HepG2 (cell line): ENCODE results near the gene NYAP1. TPM values are rescaled to one million over a fixed set of nuclear protein-coding genes. Genes with fewer than 3 reads are reported as not detected.

ENCODE experiments used
- ATAC-seq: fragments of 200-7000 bp; cut with Tn5 transposase; 3 replicates; pipeline ENCODE4 v1.9.1; 2020; ENCODE audit warnings: mild to moderate bottlenecking, moderate library complexity
- BruUV-seq: library from RNA; stranded (reverse); fragments of 400-500 nt; replicated peaks from 2 replicates; lab custom pipeline; 2021; lab: Mats Ljungman, UMichigan
- CTCF ChIA-PET: fragments of 300-600 bp; formaldehyde crosslinking; extraction: SDS; loops from one replicate; lab custom pipeline; 2021; ENCODE audit warnings: low total read pairs, inconsistent platforms, low intra/inter-chr PET ratio; lab: Yijun Ruan, JAX
- POLR2A ChIA-PET: fragments of 350-600 bp; sonication (Branson Sonifier 250); formaldehyde crosslinking; loops from one replicate; lab custom pipeline; 2020; ENCODE audit warnings: antibody characterized with exemption, inconsistent platforms; lab: Yijun Ruan, JAX
- DNase-seq: peaks from one replicate; pipeline ENCODE4 v3.0.0-alpha.2; 2015; ENCODE audit warnings: low spot score
- FAIRE-seq: peaks from 3 replicates; lab custom pipeline; 2011; peaks lifted over from hg19 to GRCh38; lab: Jason Lieb, UNC
- H2AFZ ChIP-seq: one replicate; pipeline ENCODE4 v1.6.1; 2011; ENCODE audit warnings: low read length, inconsistent platforms
- H3K27ac ChIP-seq: fragments of 300-600 bp; 3 replicates; pipeline ENCODE4 v1.8.0; 2011; ENCODE audit warnings: mixed run types, mild to moderate bottlenecking, mixed read lengths, low read length, inconsistent platforms; ENCODE audit not compliant: insufficient read depth; ENCODE audit errors: extremely low read length
- H3K27me3 ChIP-seq, 2 experiments: fragments of 200-600 bp in 1 of 2; 2 replicates in 1 of 2; 3 replicates in 1 of 2; pipeline versions ENCODE4 v1.6.0 to v1.8.0; 2011; ENCODE audit warnings: low read length in 2 of 2, mild to moderate bottlenecking in 2 of 2, moderate library complexity in 2 of 2, inconsistent platforms in 1 of 2; ENCODE audit not compliant: insufficient read depth in 2 of 2, control insufficient read depth in 1 of 2
- H3K36me3 ChIP-seq, 2 experiments: fragments of 200-600 bp in 1 of 2; replicated peaks in 1 of 2; 2 replicates in 1 of 2; 3 replicates in 1 of 2; pipeline versions ENCODE4 v1.5.1 to v1.8.0; 2011; ENCODE audit warnings: low read length in 2 of 2, inconsistent platforms in 1 of 2; ENCODE audit not compliant: insufficient read depth in 2 of 2, control insufficient read depth in 1 of 2
- H3K4me1 ChIP-seq: 2 replicates; pipeline ENCODE4 v1.5.1; 2012; ENCODE audit warnings: low read length, inconsistent platforms; ENCODE audit not compliant: insufficient read depth
- H3K4me2 ChIP-seq: 2 replicates; pipeline ENCODE4 v1.6.0; 2011; ENCODE audit warnings: low read depth, low read length, inconsistent platforms
- H3K4me3 ChIP-seq, 3 experiments: fragments of 200-600 bp in 1 of 3; sonication (generic), shearing (Covaris generic) in 1 of 3; replicated peaks in 1 of 3; 2 replicates each; pipeline ENCODE4 v1.5.1; 2011 to 2016; ENCODE audit warnings: low read length in 3 of 3, inconsistent platforms in 2 of 3, low read depth in 2 of 3, mild to moderate bottlenecking in 2 of 3, control low read depth in 1 of 3, mixed read lengths in 1 of 3; ENCODE audit not compliant: insufficient read depth in 1 of 3
- H3K79me2 ChIP-seq: one replicate; pipeline ENCODE4 v1.6.1; 2011; ENCODE audit warnings: low read length, inconsistent platforms; ENCODE audit not compliant: insufficient read depth
- H3K9ac ChIP-seq: 2 replicates; pipeline ENCODE4 v1.6.0; 2011; ENCODE audit warnings: mild to moderate bottlenecking, low read depth, low read length, inconsistent platforms; ENCODE audit not compliant: insufficient read depth
- H3K9me3 ChIP-seq: 2 replicates; pipeline ENCODE4 v1.5.1; 2012; ENCODE audit warnings: mild to moderate bottlenecking, low read length
- H4K20me1 ChIP-seq: 2 replicates; pipeline ENCODE4 v1.6.0; 2011; ENCODE audit warnings: inconsistent platforms, mild to moderate bottlenecking, low read length, moderate library complexity; ENCODE audit not compliant: insufficient read depth
- AGO2 ChIP-seq: fragments of 200-400 bp; formaldehyde crosslinking; optimal IDR thresholded peaks from 2 replicates; pipeline ENCODE3; 2017; ENCODE audit warnings: mild to moderate bottlenecking, low read depth, low read length, moderate library complexity
- BORCS8-MEF2B ChIP-seq: sonication (generic); formaldehyde crosslinking; IDR thresholded peaks from 2 replicates; pipeline ENCODE4 v1.8.0; 2022; ENCODE audit warnings: mild to moderate bottlenecking, missing genetic modification reagents
- DRAP1 ChIP-seq: IDR thresholded peaks from 2 replicates; pipeline ENCODE4 v1.6.1; 2016; ENCODE audit warnings: missing genetic modification reagents, missing compliant biosample characterization
- FOXK1 ChIP-seq: sonication (generic); formaldehyde crosslinking; IDR thresholded peaks from 2 replicates; pipeline ENCODE4 v1.4.0; 2020; ENCODE audit warnings: low read depth, missing genetic modification reagents, borderline replicate concordance
- HDAC1 ChIP-seq: sonication (generic); formaldehyde crosslinking; IDR thresholded peaks from 2 replicates; pipeline ENCODE4 v1.5.1; 2020; ENCODE audit warnings: mild to moderate bottlenecking, missing genetic modification reagents
- KAT8 ChIP-seq: IDR thresholded peaks from 2 replicates; pipeline ENCODE4 v1.6.1; 2016; ENCODE audit warnings: missing genetic modification reagents, missing compliant biosample characterization
- KDM5A ChIP-seq: fragments of 200-600 bp; sonication (generic); IDR thresholded peaks from 2 replicates; pipeline ENCODE4 v1.7.0; 2018; ENCODE audit warnings: antibody characterized with exemption, mild to moderate bottlenecking, low read length, borderline replicate concordance
- RBFOX2 ChIP-seq: fragments of 200-400 bp; formaldehyde crosslinking; IDR thresholded peaks from 2 replicates; pipeline ENCODE4 v1.6.1; 2017; ENCODE audit warnings: low read depth, mild to moderate bottlenecking, low read length
- SALL1 ChIP-seq: sonication (generic); formaldehyde crosslinking; IDR thresholded peaks from 2 replicates; pipeline ENCODE4 v1.8.0; 2022; ENCODE audit warnings: mild to moderate bottlenecking, missing genetic modification reagents
- SAP130 ChIP-seq: IDR thresholded peaks from 2 replicates; pipeline ENCODE4 v1.6.1; 2016; ENCODE audit warnings: low read depth
- SP2 ChIP-seq: sonication (generic); formaldehyde crosslinking; IDR thresholded peaks from 2 replicates; pipeline ENCODE4 v1.5.1; 2020; ENCODE audit warnings: mild to moderate bottlenecking, missing genetic modification reagents
- ZFP90 ChIP-seq: sonication (generic); formaldehyde crosslinking; IDR thresholded peaks from 2 replicates; pipeline ENCODE4 v1.8.0; 2022; ENCODE audit warnings: missing genetic modification reagents, mild to moderate bottlenecking, inconsistent platforms, borderline replicate concordance
- ZNF225 ChIP-seq: sonication (generic); formaldehyde crosslinking; IDR thresholded peaks from 2 replicates; pipeline ENCODE4 v1.4.0; 2020; ENCODE audit warnings: mild to moderate bottlenecking, missing genetic modification reagents
- ZNF790 ChIP-seq: sonication (generic); formaldehyde crosslinking; IDR thresholded peaks from 2 replicates; pipeline ENCODE4 v1.8.0; 2022; ENCODE audit warnings: missing genetic modification reagents, mild to moderate bottlenecking, borderline replicate concordance
- WGBS: methylation state at CpG from one replicate; pipeline ENCODE4 v1.1.6; 2017; ENCODE audit warnings: low lambda C conversion rate; 5-methylcytosine and 5-hydroxymethylcytosine counted together
- in situ Hi-C: cut with HindIII; loops from 2 replicates; pipeline ENCODE4 v1.10.0; 2017; ENCODE audit warnings: low pct_unique_long_range_greater_than_20kb; ENCODE audit not compliant: extremely low pct_ligation_motif_present
- intact Hi-C: fragments of 100-400 bp; cut with micrococcal nuclease; formaldehyde crosslinking; loops from one replicate; pipeline ENCODE4 v1.10.0; 2022; ENCODE audit not compliant: unreplicated experiment
- polyA plus RNA-seq, 8 experiments: library from polyadenylated mRNA; depleted of rRNA in 3 of 8; stranded (reverse) in 7 of 8; unstranded in 1 of 8; fragments of >200 nt; fragmentation: Illumina TruSeq in 4 of 8; extraction: Trizol in 4 of 8; gene quantifications; 2 replicates each; pipeline versions ENCODE4 v1.2.1 to v1.2.3, GENCODE V29; 2011 to 2016; ENCODE audit warnings: low read depth in 4 of 8, missing spikeins in 1 of 8, mixed read lengths in 1 of 8; ENCODE audit not compliant: insufficient read depth in 1 of 8
- total RNA-seq, 5 experiments: library from RNA; depleted of rRNA; stranded (reverse); fragments of >200 nt; fragmentation: Illumina TruSeq; extraction: Trizol; gene quantifications; 2 replicates each; pipeline ENCODE4 v1.2.3, GENCODE V29; 2016; ENCODE audit warnings: low read depth in 1 of 5

Gene NYAP1
- total and polyA plus RNA-seq, 2 of the 13 experiments (the other 11 are each of a cell fraction or from before 2014, with no cell fraction given), result 0.15 to 0.46 TPM

DNA sequence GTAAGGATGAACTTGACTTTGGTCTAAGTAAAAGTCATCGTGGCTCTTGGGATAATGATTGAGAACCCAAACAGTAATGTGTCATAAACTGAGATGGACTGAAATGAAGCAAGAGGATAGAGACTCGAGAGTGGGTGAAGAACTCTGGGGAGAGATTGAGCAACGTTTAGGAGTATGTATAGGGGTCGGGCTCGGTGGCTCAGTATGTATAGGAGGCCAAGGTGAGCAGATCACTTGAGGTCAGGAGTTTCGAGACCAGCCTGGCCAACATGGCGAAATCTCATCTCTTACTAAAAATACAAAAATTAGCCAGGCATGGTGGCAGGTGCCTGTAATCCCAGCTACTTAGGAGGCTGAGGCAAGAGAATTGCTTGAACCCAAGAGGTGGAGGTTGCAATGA, 57.6 kb downstream of the NYAP1 start (continued):
- TF ChIP-seq SALL1 (CRISPR knock-in tag) (peak; percentile 41; the same call in 1 of the 2 replicates), RBFOX2 (peak; percentile 60), BORCS8-MEF2B (CRISPR knock-in tag) (0 out of 2 replicates have a peak, but pooled peaks have one; percentile 24), ZNF790 (0 out of 2 replicates have a peak, but pooled peaks have one; percentile 11), FOXK1 (CRISPR knock-in tag) (0 out of 2 replicates have a peak, but pooled peaks have one; percentile 24), HDAC1 (CRISPR knock-in tag) (0 out of 2 replicates have a peak, but pooled peaks have one; percentile 30)

- FAIRE-seq, result no peak
- peak overlapping the region; percentile 63 for H3K9ac ChIP-seq
- POLR2A ChIA-PET, result interaction anchor here (2.4 kb wide), 1 partner anchor 65 kb away, joined by 9 read pairs; the partner anchor contains the start of gene TSC22D4
- in situ Hi-C loops, result no loop called here
- peaks cover 71% of the 10 kb centered on the region for H3K79me2 ChIP-seq
- H3K36me3 ChIP-seq, result peaks cover 0 to 14% of the 10 kb centered on the region in 2 experiments; a peak in 4 of 5 replicates
- intact Hi-C loops, result no loop called here
- peak overlapping the region; percentile 38 to 43 (median 39); a peak in 5 of 6 replicates for H3K4me3 ChIP-seq
- BruUV-seq, result no TSS peak
- H3K9me3 ChIP-seq, result no peaks in the 10 kb centered on the region
- no peaks in the 10 kb centered on the region; a peak in 1 of 5 replicates for H3K27me3 ChIP-seq
- no peaks in the 10 kb centered on the region for H4K20me1 ChIP-seq
- no peak for ATAC-seq
- peak overlapping the region; percentile 94 for H3K27ac ChIP-seq
- no peak overlapping the region for H2AFZ ChIP-seq
- no peak for DNase-seq
- WGBS, result 11% methylated on average over 1 of the region's 1 CpG
- peaks cover 74% of the 10 kb centered on the region for H3K4me1 ChIP-seq
- CTCF ChIA-PET, result no interaction called here
- peak; percentile 33 for TF ChIP-seq AGO2
- TF ChIP-seq SP2 (CRISPR knock-in tag), result no peak
- peak; percentile 77 for TF ChIP-seq RBFOX2
- TF ChIP-seq ZFP90 (CRISPR knock-in tag), result no peak
- no peak for TF ChIP-seq ZNF225 (CRISPR knock-in tag)
- 0 out of 2 replicates have a peak, but pooled peaks have one; percentile 1 for TF ChIP-seq DRAP1 (CRISPR knock-in tag)
- 0 out of 2 replicates have a peak, but pooled peaks have one; percentile 1 for TF ChIP-seq KAT8 (CRISPR knock-in tag)
- peak; percentile 19; the same call in 1 of the 2 replicates for TF ChIP-seq KDM5A
- 0 out of 2 replicates have a peak, but pooled peaks have one; percentile 0 for TF ChIP-seq SAP130 (CRISPR knock-in tag)
- peak overlapping the region; percentile 86 for H3K4me2 ChIP-seq
Observed at GRCh38 chr7:100543586-100543985, 59.9 kb downstream of the NYAP1 start.
